Mucosa of rectum (tissue), 2 donors: ENCODE measurements around the gene HSFX3.
"Not testable (repeated sequence)": the region's sequence is repeated elsewhere in the genome, so short reads cannot be mapped to it uniquely, and the experiment has no call there.

Source experiments
- H3K27ac ChIP-seq, 2 donors: one replicate each; pipeline ENCODE4 v1.7.0; 2013; ENCODE audit warnings: inconsistent platforms in 2 of 2, low read depth in 2 of 2, low read length in 2 of 2
- H3K27me3 ChIP-seq, 2 donors: one replicate each; pipeline ENCODE4 v1.7.0; 2013; ENCODE audit warnings: low read length in 2 of 2; ENCODE audit not compliant: control insufficient read depth in 2 of 2, insufficient read depth in 2 of 2
- H3K36me3 ChIP-seq, 2 donors: one replicate each; pipeline ENCODE4 v1.7.0; 2013; ENCODE audit warnings: low read length in 2 of 2; ENCODE audit not compliant: control insufficient read depth in 2 of 2, insufficient read depth in 2 of 2
- H3K4me1 ChIP-seq, 2 donors: one replicate each; pipeline ENCODE4 v1.7.0; 2013; ENCODE audit warnings: low read length in 2 of 2, mild to moderate bottlenecking in 1 of 2; ENCODE audit not compliant: control insufficient read depth in 2 of 2, insufficient read depth in 2 of 2
- H3K4me3 ChIP-seq, 2 donors: one replicate each; pipeline ENCODE4 v1.7.0; 2013; ENCODE audit warnings: low read length in 2 of 2
- H3K9ac ChIP-seq, 2 donors: one replicate each; pipeline ENCODE4 v1.7.0; 2013; ENCODE audit warnings: low read length in 2 of 2, low read depth in 1 of 2, mild to moderate bottlenecking in 1 of 2
- H3K9me3 ChIP-seq, 2 donors: one replicate each; pipeline ENCODE4 v1.7.0; 2013; ENCODE audit warnings: low read length in 2 of 2; ENCODE audit not compliant: control insufficient read depth in 2 of 2
- donor health status: healthy.
- donor health status: Normal muscosa, but diverticular disease.

Gene HSFX3

DNA sequence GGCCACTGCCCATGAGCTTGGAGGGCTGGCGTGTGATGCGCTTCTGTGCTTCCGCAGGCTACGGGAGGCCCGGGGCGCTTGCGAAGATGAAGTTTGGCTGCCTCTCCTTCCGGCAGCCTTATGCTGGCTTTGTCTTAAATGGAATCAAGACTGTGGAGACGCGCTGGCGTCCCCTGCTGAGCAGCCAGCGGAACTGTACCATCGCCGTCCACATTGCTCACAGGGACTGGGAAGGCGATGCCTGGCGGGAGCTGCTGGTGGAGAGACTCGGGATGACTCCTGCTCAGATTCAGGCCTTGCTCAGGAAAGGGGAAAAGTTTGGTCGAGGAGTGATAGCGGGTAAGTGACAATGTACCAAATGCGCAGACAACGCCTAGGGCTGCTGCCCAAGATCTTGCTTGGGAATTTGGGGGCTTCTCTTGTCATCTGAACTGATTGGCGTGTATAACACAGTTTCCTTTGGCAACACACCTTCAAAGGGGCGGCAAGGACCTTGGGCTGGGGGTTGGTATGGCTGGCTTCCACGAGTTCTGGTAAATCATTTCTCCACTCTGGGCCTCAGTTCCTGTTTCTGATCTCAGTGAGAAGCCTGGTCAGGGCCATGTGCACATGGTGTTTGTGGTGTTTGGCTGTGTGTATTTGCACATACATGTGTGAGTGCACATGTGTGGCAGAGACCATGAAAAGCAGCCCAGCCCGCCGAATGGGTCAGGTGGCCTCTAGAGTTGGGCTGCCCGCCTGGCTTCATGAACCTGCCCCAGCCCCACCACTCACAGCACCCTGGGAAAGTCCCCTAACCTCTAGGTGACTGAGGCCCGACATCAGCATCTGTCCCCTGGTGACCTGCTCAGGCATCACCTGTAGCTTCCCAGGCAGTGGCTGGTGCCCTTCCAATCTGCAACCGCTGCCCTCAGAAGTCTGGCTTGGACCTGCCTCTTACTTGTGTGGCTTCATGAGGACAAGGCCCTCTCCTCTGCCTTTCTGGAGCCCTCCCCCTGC is 3.9 kb downstream of the HSFX3 start:
- not testable (repeated sequence) for H3K9me3 ChIP-seq, H3K4me1 ChIP-seq, H3K4me3 ChIP-seq, H3K9ac ChIP-seq, H3K27me3 ChIP-seq, H3K27ac ChIP-seq, H3K36me3 ChIP-seq

DNA sequence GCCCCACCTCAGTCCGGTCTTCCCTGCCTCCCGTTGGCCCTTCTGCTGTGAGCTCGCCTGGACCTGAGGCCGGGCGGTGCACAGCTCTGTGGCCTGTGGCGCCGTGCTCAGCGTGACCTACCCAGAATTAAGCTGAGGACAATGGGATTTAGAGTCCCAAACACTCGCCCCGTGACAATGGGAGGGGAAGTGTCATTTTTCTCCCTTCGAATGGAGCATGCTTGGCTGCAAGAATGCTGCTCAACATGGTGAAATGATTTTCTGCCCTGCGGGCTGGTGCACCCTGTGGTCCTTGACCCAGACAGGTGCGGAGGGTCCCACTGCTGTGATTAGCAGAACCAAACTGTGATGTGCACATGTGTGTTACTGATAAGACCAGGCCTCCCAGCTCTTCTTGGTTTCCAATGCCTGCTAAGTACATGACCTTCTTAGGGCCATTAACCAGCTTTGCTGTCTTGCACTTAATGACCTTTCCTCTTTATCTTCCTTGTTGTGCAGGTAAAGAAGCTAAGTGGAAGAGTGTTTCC is 8.1 kb downstream of the HSFX3 start:
- Histone ChIP-seq H3K4me3 (peak overlapping the region; percentile 77 to 81), H3K27me3 (no peaks in the 10 kb centered on the region), H3K27ac (peak overlapping the region; percentile 92 to 95), H3K4me1 (peaks cover 4 to 7% of the 10 kb centered on the region in 2 donors), H3K9me3 (no peaks in the 10 kb centered on the region), H3K36me3 (no peaks in the 10 kb centered on the region), H3K9ac (peak overlapping the region; percentile 76 to 88)

GRCh38 chrX:149540621-149541520 is 8.9 kb downstream of the HSFX3 start, which contains the start of gene EOLA1:
Gene EOLA1 (plus strand): TSS chrX:149541012. CDS start chrX:149545631, 4,619 bp downstream.
- Histone ChIP-seq H3K36me3 (no peaks in the 10 kb centered on the region), H3K9ac (peak within 1 kb of the TSS; percentile 76 to 88), H3K27ac (peak within 1 kb of the TSS; percentile 92 to 95), H3K4me1 (peaks cover 4 to 7% of the 10 kb centered on the region in 2 donors), H3K9me3 (no peaks in the 10 kb centered on the region), H3K4me3 (peak within 1 kb of the TSS; percentile 77 to 81), H3K27me3 (no peaks in the 10 kb centered on the region)

GRCh38 chrX:149540131-149540620 is 9.5 kb downstream of the HSFX3 start:
- Histone ChIP-seq H3K27ac (peak overlapping the region; percentile 92 to 95), H3K9me3 (no peaks in the 10 kb centered on the region), H3K27me3 (no peaks in the 10 kb centered on the region), H3K36me3 (no peaks in the 10 kb centered on the region), H3K4me3 (peak overlapping the region; percentile 77 to 81), H3K9ac (peak overlapping the region in 1 of 2 donors; percentile 88), H3K4me1 (peaks cover 4 to 7% of the 10 kb centered on the region in 2 donors)

- Histone ChIP-seq H3K9me3 (no peaks in the 10 kb centered on the region), H3K27ac (peak overlapping the region; percentile 85 to 89), H3K36me3 (no peaks in the 10 kb centered on the region), H3K4me1 (peaks cover 4 to 7% of the 10 kb centered on the region in 2 donors), H3K9ac (peak overlapping the region in 1 of 2 donors; percentile 54), H3K4me3 (peak overlapping the region; percentile 61 to 62), H3K27me3 (no peaks in the 10 kb centered on the region)
Observed at GRCh38 chrX:149539283-149540130, 10.2 kb downstream of the HSFX3 start.

GRCh38 chrX:149537474-149537873 is 12.2 kb downstream of the HSFX3 start:
- H3K9me3 ChIP-seq, H3K9ac ChIP-seq, H3K4me1 ChIP-seq, H3K27me3 ChIP-seq, H3K36me3 ChIP-seq, H3K27ac ChIP-seq, H3K4me3 ChIP-seq: not testable (repeated sequence)

DNA sequence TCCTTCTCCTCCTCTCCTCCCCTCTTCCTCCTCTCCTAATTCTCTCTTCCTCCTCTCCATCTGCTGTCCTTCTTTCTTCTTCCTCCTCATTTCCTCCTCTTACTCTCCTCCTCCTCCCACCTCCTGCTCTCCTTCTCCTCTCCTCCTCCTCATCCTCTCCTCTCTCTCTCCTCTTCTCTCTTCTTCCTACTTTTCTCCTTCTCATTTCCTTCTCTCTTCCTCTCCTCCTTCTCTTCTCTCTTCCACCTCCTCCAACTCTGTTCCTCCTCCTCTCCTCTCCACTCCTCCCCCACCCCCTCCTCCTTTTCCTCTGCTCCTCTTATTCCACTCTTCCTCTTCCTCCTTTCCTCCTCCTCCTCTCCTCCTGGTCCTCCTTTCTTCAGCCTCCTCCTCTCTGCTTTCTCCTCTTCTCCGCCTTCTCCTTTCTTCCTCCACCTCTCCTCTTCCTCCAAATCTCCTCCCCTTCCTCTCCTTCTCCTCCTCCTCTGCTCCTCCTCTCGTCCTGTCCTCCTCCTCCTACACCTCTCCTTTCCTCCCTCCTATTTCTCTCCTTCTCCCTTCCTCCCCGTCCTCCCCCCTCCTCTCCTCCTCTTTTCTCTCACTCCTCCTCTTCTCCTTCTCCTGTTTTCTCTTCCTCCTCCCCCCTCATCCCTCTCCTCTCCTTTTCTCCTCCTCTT is 14.7 kb downstream of the HSFX3 start:
- H3K9me3 ChIP-seq, H3K27ac ChIP-seq, H3K4me1 ChIP-seq, H3K9ac ChIP-seq, H3K27me3 ChIP-seq, H3K36me3 ChIP-seq, H3K4me3 ChIP-seq: not testable (repeated sequence)

GRCh38 chrX:149533999-149534398 is 15.7 kb downstream of the HSFX3 start:
- H3K27me3 ChIP-seq, H3K9ac ChIP-seq, H3K4me3 ChIP-seq, H3K4me1 ChIP-seq, H3K9me3 ChIP-seq, H3K27ac ChIP-seq, H3K36me3 ChIP-seq: not testable (repeated sequence)

DNA sequence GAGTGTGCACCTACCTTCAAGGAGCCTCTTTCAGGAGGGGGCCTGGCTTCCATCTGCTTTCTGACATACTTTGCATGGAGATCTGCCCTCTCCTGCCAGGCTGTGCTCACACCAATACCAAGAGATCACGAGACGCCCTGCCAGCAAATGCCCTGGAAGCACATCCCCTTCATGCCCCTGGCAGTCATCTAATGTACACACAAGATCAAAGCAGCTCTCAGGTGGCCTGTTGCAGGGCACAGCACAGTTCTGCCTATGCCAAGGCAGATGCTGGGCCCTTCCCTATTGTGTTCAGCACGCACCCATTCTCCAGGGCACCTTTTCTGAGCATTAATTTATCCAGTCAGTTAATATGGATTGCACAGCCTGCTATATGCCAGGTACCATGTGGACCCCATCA is 16.9 kb downstream of the HSFX3 start:
- H3K4me1 ChIP-seq, H3K4me3 ChIP-seq, H3K9me3 ChIP-seq, H3K27ac ChIP-seq, H3K27me3 ChIP-seq, H3K9ac ChIP-seq: not testable (repeated sequence)
- H3K36me3 ChIP-seq, result peaks cover 0 to 11% of the 10 kb centered on the region in 2 donors
